AG04449 (cell line): ENCODE measurements around the gene SLC25A23.

Experiments used
- CTCF ChIA-PET: fragments of 350-600 bp; formaldehyde crosslinking; extraction: SDS; loops from one replicate; lab custom pipeline; 2021; ENCODE audit warnings: antibody characterized with exemption; lab: Yijun Ruan, JAX
- POLR2A ChIA-PET: fragments of 400-600, 350-600 bp; formaldehyde crosslinking; extraction: SDS; loops from one replicate; lab custom pipeline; 2020; ENCODE audit warnings: antibody characterized with exemption, inconsistent platforms; lab: Yijun Ruan, JAX
- DNase-seq: peaks from one replicate; pipeline ENCODE4 v3.0.0-alpha.2; 2010; ENCODE audit warnings: low read depth, low spot score
- H3K4me3 ChIP-seq: 2 replicates; pipeline ENCODE4 v1.5.1; 2011; ENCODE audit warnings: low read depth, mild to moderate bottlenecking, control low read depth, low read length
- TF ChIP-seq, protein P1 (sequence below): IDR thresholded peaks from one replicate; pipeline ENCODE4 v1.5.1; 2011; ENCODE audit warnings: mild to moderate bottlenecking, moderate library complexity, low read length, control low read depth, inconsistent platforms; ENCODE audit not compliant: insufficient read depth; ENCODE audit errors: missing control alignments

SLC25A23 gene

DNA sequence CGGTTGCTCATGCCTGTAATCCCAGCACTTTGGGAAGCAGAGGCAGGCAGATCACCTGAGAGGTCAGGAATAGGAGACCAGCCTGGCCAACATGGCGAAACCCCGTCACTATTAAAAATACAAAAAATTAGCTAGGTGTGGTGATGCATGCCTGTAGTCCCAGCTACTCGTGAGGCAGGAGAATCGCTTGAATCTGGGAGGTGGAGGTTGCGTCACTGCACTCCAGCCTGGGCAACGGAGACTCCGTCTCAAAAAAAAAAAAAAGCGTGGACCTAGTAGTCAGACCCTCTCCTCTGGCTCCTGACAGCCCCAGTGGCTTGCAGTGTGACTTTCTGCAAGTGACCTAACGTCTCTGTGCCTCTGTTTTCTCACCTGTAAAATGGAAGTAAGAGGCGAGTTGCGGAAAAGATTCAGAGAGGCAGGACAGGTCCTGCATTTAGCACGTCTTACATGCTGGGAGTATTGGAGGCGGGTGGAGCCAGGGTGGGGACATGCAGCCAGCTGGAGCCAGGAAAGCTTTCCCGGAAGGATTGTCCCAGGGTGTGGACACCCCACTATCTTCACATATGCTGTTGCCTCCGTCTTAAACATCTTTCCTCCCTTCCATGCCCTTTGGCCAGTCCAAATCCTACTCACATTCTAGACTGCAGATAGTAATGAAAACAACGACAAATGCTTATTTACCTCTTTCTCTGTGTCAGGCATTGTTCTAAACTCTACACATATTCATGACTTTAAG lies 39.6 kb upstream of the SLC25A23 start:
- CTCF ChIA-PET, result interaction anchor here (0.5 kb wide), 1 partner anchor 20 kb away, joined by 3 read pairs; no protein-coding TSS in a partner anchor
- DNase-seq, result no peak
- TF ChIP-seq, protein P1, sequence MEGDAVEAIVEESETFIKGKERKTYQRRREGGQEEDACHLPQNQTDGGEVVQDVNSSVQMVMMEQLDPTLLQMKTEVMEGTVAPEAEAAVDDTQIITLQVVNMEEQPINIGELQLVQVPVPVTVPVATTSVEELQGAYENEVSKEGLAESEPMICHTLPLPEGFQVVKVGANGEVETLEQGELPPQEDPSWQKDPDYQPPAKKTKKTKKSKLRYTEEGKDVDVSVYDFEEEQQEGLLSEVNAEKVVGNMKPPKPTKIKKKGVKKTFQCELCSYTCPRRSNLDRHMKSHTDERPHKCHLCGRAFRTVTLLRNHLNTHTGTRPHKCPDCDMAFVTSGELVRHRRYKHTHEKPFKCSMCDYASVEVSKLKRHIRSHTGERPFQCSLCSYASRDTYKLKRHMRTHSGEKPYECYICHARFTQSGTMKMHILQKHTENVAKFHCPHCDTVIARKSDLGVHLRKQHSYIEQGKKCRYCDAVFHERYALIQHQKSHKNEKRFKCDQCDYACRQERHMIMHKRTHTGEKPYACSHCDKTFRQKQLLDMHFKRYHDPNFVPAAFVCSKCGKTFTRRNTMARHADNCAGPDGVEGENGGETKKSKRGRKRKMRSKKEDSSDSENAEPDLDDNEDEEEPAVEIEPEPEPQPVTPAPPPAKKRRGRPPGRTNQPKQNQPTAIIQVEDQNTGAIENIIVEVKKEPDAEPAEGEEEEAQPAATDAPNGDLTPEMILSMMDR, result no peak
- POLR2A ChIA-PET, result interaction anchor here (1.0 kb wide), 1 partner anchor 17 kb away, joined by 3 read pairs; no protein-coding TSS in a partner anchor
- no peak overlapping the region for H3K4me3 ChIP-seq

DNA sequence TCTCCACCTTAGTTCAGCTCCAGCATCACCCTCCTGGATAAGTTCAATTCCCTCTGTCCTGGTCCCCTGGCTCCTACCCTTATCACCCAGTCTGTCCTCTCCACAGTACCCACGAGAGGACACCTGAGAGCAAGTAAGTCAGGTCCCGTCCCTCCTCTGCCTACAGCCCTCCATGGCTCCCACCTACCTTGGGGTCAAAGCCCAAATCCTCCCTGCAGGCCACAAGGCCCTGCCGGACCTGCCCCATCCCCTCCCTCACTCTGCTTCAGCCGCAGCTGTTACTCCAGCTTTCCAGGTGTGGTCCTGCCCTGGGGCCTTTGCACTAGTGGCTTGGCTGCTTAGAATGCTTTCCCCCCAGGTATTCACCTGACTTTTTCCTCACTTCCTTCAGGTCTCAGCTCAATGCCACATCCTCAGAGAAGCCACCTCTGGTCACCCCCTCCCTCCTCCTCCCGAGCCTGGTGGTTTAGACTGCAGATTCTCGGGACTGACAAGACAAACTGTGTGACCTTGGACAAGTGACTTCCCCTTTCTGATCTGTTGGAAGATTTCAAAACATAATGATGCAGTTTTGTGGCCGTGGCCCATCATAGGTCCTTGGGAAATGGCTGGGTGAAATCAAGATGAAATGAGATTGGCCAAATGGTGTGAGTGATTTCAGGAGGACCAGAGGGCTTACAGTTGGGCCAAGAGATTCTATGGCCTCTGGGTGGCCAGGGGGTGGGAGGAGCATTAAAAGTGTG lies 38.9 kb upstream of the SLC25A23 start:
- POLR2A ChIA-PET, result no interaction called here
- CTCF ChIA-PET, result interaction anchor here (1.1 kb wide), 1 partner anchor 18 kb away, joined by 3 read pairs; no protein-coding TSS in a partner anchor
- TF ChIP-seq, protein P1, result no peak
- no peak for DNase-seq
- H3K4me3 ChIP-seq, result no peak overlapping the region

DNA sequence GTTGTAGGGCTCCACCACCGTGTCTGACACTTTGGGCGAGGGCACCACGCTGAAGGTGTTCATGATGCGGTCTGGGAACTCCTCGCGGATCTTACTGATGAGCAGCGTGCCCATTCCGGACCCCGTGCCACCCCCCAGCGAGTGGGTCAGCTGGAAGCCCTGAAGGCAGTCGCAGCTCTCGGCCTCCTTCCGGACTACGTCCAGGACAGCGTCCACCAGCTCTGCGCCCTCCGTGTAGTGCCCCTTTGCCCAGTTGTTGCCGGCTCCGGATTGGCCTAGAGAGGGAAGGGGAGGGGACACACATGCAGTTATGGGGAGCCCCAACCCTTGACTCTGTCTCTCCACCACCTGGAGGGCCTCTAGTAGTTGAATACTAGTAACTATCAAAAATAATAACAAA lies 36.4 kb upstream of the SLC25A23 start:
- POLR2A ChIA-PET, result no interaction called here
- TF ChIP-seq, protein P1, result no peak
- H3K4me3 ChIP-seq, result no peak overlapping the region
- CTCF ChIA-PET, result no interaction called here
- no peak for DNase-seq

DNA sequence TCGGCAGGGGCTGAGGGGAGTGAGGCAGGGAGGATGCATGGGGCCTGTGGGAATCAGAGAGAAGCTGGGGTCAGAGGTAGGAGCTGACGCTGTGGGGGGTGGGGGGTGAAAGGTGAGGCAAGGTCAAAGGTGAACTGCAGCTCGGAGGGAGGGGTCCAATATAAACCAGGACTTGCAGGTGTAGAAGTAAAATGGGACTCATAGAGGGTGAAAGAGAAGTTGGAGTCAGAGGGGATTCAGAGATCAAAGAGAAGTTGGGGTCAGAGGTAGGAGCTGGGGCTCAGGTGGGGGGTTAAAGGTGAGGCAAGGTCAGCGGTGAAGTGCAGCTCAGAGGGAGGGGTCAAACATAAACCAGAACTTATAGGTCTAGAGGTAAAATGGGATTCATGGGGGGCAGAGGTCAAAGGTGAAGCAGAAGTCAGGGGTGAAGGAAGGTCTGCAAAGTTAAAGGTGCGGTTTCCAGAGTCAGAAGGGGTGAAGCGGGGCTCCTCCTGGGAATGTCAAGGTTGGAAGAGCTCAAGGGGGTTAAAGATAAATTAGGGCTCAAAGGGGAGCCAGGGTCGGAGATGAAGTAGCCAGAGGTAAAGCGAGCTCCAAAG lies 34.9 kb upstream of the SLC25A23 start:
- DNase-seq, result no peak
- TF ChIP-seq, protein P1, result no peak
- CTCF ChIA-PET, result no interaction called here
- POLR2A ChIA-PET, result interaction anchor here (0.6 kb wide), 1 partner anchor 102 kb away, joined by 3 read pairs; the partner anchor contains the start of gene GTF2F1
- no peak overlapping the region for H3K4me3 ChIP-seq

DNA sequence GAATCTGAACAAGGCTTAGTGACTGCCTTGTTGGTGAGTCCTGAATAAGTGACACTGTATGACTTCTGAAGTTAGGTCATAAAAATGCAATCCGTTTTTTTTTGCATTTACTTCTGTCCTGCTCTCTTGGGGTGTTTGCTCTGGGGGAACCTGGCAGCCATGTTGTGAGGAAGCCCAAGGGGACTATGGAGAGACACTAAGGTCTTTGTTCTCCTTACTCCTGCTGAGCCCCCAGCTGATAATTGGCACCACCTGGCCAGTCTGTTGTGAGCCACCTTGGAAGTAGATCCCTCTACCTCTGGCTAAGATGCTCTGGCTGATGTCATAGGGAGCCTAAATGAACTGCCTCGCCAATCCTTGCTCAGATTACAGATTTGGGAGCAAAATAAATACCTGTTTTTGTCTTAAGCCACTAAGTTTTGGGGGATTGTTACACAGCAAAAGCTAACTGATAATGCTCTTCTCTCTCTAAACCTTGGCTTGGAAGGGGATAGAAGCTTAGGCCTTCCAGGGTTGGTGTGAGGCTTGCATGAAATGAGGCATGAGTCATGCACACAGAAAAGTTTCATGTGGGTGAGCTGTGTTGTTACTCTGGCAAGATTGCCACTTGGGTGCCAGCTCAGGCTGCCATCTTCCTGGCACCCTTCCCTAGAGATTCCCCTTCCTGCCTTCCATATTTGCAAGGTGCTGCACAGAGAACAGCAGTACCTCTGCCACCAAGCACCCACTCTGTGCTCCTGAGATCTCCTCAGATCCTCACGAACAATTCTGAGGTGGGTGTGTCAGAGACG lies 32.4 kb upstream of the SLC25A23 start:
- no peak for DNase-seq
- no peak overlapping the region for H3K4me3 ChIP-seq
- POLR2A ChIA-PET, result no interaction called here
- TF ChIP-seq, protein P1, result no peak
- CTCF ChIA-PET, result interaction anchor here (1.9 kb wide), 1 partner anchor 10 kb away, joined by 8 read pairs; the partner anchor contains the start of gene DENND1C
